Activated CD4-positive, alpha-beta T cell treated with anti-CD3 and anti-CD28 coated beads for 36 hours (primary cell): ENCODE results near the gene CARD16. TPM values are rescaled to one million over a fixed set of nuclear protein-coding genes. Genes with fewer than 3 reads are reported as not detected.

Experiments
- ATAC-seq: fragments of 200-7000 bp; cut with Tn5 transposase; one replicate; pipeline ENCODE4 v1.10.0; 2021; ENCODE audit warnings: mild to moderate bottlenecking, moderate library complexity
- CTCF ChIA-PET: fragments of 350-600 bp; sonication (Branson Sonifier 250); formaldehyde crosslinking; loops from one replicate; lab custom pipeline; 2021; ENCODE audit warnings: antibody characterized with exemption; lab: Charles Lee
- POLR2A ChIA-PET: fragments of 350-600 bp; sonication (Branson Sonifier 250); formaldehyde crosslinking; loops from one replicate; lab custom pipeline; 2021; ENCODE audit warnings: antibody characterized with exemption, inconsistent platforms; lab: Charles Lee
- DNase-seq: peaks from one replicate; pipeline ENCODE4 v3.0.0-alpha.2; 2020
- H3K27ac Mint-ChIP-seq: one replicate; pipeline ENCODE4 v1.8.0; 2021; ENCODE audit warnings: mixed read lengths
- H3K27me3 Mint-ChIP-seq: one replicate; pipeline ENCODE4 v1.8.0; 2021; ENCODE audit warnings: mixed read lengths
- H3K36me3 Mint-ChIP-seq: one replicate; pipeline ENCODE4 v1.8.0; 2021; ENCODE audit warnings: low read depth, mixed read lengths
- H3K4me1 Mint-ChIP-seq: one replicate; pipeline ENCODE4 v1.8.0; 2021; ENCODE audit warnings: mixed read lengths
- H3K4me3 Mint-ChIP-seq: one replicate; pipeline ENCODE4 v1.8.0; 2021; ENCODE audit warnings: mild to moderate bottlenecking, moderate library complexity, mixed read lengths
- H3K9me3 Mint-ChIP-seq: one replicate; pipeline ENCODE4 v1.8.0; 2021; ENCODE audit warnings: low read depth, mixed read lengths
- intact Hi-C, 2 experiments: fragments of 100-400 bp; cut with DNase I in 1 of 2; cut with micrococcal nuclease in 1 of 2; formaldehyde crosslinking; loops; one replicate each; pipeline versions ENCODE4 v1.14.2 to v1.15.1; 2022 to 2024; cut with DNase I, micrococcal nuclease
- total RNA-seq, 2 experiments: library from RNA; stranded (reverse); gene quantifications; one replicate each; pipeline ENCODE4 v1.2.3, GENCODE V29; 2021

The CARD16 gene
- total RNA-seq, 2 experiments from 2014 or later = 11.6 to 13.9 TPM

DNA sequence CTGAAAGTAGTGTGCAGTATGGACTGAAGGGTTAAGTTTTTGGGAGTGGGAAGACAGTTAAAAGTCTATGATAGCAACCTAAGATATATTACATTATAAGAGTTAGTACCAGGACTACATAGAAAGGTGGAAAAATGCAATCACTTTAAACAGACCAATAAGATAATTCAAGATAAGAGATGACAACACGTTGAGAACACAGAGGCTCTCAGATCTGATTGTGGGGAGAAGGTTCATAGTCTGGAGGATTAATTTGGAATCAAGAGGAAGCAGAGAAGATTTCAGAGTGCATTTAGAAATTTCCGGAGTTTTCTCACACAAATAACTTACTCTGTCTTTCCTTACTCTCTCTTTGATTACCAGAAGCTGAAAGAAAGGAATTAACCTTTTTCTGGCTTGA is 22.6 kb downstream of the CARD16 start:
- ATAC-seq = no peak
- CTCF ChIA-PET = no interaction called here
- POLR2A ChIA-PET = no interaction called here
- intact Hi-C loops = no loop called here
- DNase-seq = no peak
- H3K9me3 Mint-ChIP-seq = no peaks in the 10 kb centered on the region
- H3K27ac Mint-ChIP-seq = no peak overlapping the region
- peaks cover 7% of the 10 kb centered on the region for H3K4me1 Mint-ChIP-seq
- H3K36me3 Mint-ChIP-seq = peaks cover 12% of the 10 kb centered on the region
- no peak overlapping the region for H3K4me3 Mint-ChIP-seq
- H3K27me3 Mint-ChIP-seq = no peaks in the 10 kb centered on the region

DNA sequence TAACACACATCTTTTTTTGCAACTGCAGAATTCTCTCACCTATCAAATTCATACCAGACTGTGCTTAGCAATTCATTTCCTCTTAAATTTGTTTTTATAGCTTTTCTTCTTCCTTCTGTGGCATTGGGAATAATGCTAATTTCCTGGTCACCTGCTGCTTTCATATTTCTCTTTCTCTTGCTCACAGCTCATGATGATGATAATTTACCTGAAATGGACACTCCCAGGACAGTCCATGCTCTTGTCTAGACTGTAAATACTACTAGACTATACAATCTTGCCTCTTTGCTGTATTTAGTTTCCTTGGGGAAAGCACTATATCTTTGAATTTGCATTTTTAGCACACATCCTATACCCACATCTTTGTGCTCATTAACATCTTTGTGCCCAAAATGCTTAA is 37.7 kb downstream of the CARD16 start:
- intact Hi-C loops = no loop called here
- H3K9me3 Mint-ChIP-seq = no peaks in the 10 kb centered on the region
- H3K27ac Mint-ChIP-seq = no peak overlapping the region
- DNase-seq (no peak), ATAC-seq (no peak)
- POLR2A ChIA-PET = no interaction called here
- CTCF ChIA-PET = no interaction called here
- no peaks in the 10 kb centered on the region for H3K4me1 Mint-ChIP-seq
- no peaks in the 10 kb centered on the region for H3K36me3 Mint-ChIP-seq
- H3K4me3 Mint-ChIP-seq = no peak overlapping the region
- H3K27me3 Mint-ChIP-seq = no peaks in the 10 kb centered on the region

DNA sequence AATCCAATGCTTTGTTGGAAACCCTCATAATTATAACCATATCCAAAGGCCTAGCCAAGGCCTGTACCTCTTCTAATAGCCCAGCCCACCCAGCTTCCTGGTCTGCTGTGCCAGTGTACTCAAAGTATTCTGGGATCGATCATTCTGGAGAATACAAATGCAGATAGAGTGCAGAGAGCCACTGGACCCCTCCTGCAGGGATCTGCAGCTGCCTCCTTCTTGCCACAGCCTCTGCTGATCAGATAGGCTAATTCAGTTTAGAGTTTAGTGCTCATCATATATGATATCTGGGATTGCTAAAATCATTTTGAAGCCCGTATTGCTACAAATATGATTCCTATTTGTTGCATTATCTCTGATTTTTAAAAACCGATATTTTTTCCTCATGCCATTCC is 39.7 kb downstream of the CARD16 start:
- Mint-ChIP-seq H3K27ac (no peak overlapping the region), H3K4me3 (no peak overlapping the region), H3K4me1 (peaks cover 5% of the 10 kb centered on the region), H3K9me3 (no peaks in the 10 kb centered on the region), H3K27me3 (no peaks in the 10 kb centered on the region), H3K36me3 (no peaks in the 10 kb centered on the region)
- ChIA-PET POLR2A (no interaction called here), CTCF (no interaction called here)
- DNase-seq (no peak), ATAC-seq (no peak)
- intact Hi-C loops = no loop called here

DNA sequence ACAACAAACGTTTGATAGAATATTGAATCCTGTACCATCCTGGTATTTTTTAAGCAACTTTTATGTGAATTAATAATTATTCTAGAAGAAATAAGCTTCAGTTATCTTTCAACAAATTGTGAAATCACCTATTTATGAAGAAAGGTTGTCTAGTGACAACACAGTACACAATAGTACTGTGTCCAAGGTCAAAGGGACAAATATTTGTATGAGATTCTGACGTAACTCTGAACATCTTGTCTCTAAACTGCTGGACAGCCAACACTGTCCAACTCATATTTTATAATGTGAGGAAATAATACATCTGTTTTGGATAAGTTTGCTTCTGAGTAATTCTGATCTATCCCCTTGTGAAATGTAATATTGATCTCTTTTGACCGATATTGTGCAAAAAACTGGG is 41.1 kb downstream of the CARD16 start:
- intact Hi-C loops = loop anchor here in 1 of 2 experiments (5.0 kb wide), 1 partner anchor 472 kb away; no protein-coding TSS in a partner anchor
- CTCF ChIA-PET = no interaction called here
- no peaks in the 10 kb centered on the region for H3K9me3 Mint-ChIP-seq

DNA sequence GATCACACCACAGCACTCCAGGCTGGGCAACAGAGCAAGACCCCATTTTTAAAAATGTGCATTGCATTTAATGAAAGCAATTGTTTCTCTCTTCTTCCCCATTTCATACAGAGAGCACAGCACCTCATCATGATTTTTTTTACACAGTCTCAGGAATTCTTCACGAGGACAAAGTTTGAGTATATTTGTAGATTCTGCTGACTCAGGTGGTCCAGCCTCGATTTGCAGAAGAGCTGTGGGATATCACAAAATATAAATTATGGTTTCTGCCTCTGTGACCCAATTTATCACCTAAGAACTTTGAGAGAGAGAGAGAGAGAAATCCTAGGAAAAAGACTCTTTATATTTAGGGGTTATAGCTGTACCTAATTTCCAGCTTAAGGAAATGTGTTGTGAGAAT is 42.0 kb downstream of the CARD16 start:
- Mint-ChIP-seq H3K27me3 (no peaks in the 10 kb centered on the region), H3K27ac (no peak overlapping the region), H3K4me3 (no peak overlapping the region), H3K4me1 (peaks cover 5% of the 10 kb centered on the region), H3K9me3 (no peaks in the 10 kb centered on the region), H3K36me3 (no peaks in the 10 kb centered on the region)
- ChIA-PET POLR2A (no interaction called here), CTCF (interaction anchor here (1.1 kb wide), 1 partner anchor 57 kb away, joined by 3 read pairs; no protein-coding TSS in a partner anchor)
- intact Hi-C loops = loop anchor here in 1 of 2 experiments (5.0 kb wide), 1 partner anchor 471 kb away; no protein-coding TSS in a partner anchor
- ATAC-seq = no peak
- no peak for DNase-seq

More for the DNA sequence above, 41.1 kb downstream of the CARD16 start:
- no peak overlapping the region for H3K4me3 Mint-ChIP-seq
- no peak overlapping the region for H3K27ac Mint-ChIP-seq
- H3K4me1 Mint-ChIP-seq = peaks cover 5% of the 10 kb centered on the region
- ATAC-seq (no peak), DNase-seq (no peak)
- POLR2A ChIA-PET = no interaction called here
- H3K27me3 Mint-ChIP-seq = no peaks in the 10 kb centered on the region
- no peaks in the 10 kb centered on the region for H3K36me3 Mint-ChIP-seq

- Mint-ChIP-seq H3K27ac (peak overlapping the region; percentile 59), H3K4me1 (peaks cover 5% of the 10 kb centered on the region), H3K36me3 (no peaks in the 10 kb centered on the region), H3K27me3 (no peaks in the 10 kb centered on the region), H3K9me3 (no peaks in the 10 kb centered on the region), H3K4me3 (no peak overlapping the region)
- ChIA-PET CTCF (interaction anchor here (0.7 to 1.3 kb wide), 8 partner anchors 8 to 1301 kb away, joined by 3 to 4 read pairs (median 3); no protein-coding TSS in a partner anchor), POLR2A (no interaction called here)
- DNase-seq (peak; percentile 71), ATAC-seq (peak; percentile 90)
- intact Hi-C loops = loop anchor here (1.0 to 5.0 kb wide), 4 partner anchors 54 to 468 kb away; no protein-coding TSS in a partner anchor
These were observed 44.3 kb downstream of the CARD16 start for GRCh38 chr11:105000797-105001196.

- DNase-seq = peak; percentile 24
- Mint-ChIP-seq H3K4me3 (no peak overlapping the region), H3K36me3 (no peaks in the 10 kb centered on the region), H3K27me3 (no peaks in the 10 kb centered on the region), H3K9me3 (no peaks in the 10 kb centered on the region), H3K4me1 (peaks cover 5% of the 10 kb centered on the region), H3K27ac (no peak overlapping the region)
- intact Hi-C loops = loop anchor here (1.0 to 5.0 kb wide), 4 partner anchors 53 to 468 kb away; no protein-coding TSS in a partner anchor
- peak; percentile 51 for ATAC-seq
- ChIA-PET POLR2A (no interaction called here), CTCF (interaction anchor here (0.7 to 1.3 kb wide), 4 partner anchors 9 to 49 kb away, joined by 3 to 4 read pairs (median 4); no protein-coding TSS in a partner anchor)
These were observed 45.0 kb downstream of the CARD16 start for GRCh38 chr11:105000167-105000566.

DNA sequence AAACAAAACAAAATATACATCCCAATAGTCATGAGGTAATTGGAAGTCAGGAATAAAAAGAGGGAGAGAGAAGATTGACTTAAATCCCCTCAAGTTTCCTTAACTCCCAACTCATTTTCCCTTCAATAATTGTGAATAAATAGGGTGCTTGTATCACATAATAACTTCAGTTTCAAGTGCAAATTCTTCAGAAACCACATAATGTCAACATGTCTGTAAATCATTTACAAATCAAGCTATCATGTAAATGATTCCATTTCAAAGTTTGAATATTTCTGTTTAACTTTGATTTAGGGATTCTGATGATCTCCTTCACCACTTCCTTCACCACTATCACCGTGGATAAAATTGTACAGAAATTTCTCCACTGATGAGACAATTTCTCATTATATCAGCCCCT is 45.4 kb downstream of the CARD16 start:
- ChIA-PET POLR2A (no interaction called here), CTCF (interaction anchor here (0.6 kb wide), 1 partner anchor 26 kb away, joined by 5 read pairs; no protein-coding TSS in a partner anchor)
- DNase-seq (no peak), ATAC-seq (no peak)
- H3K9me3 Mint-ChIP-seq = no peaks in the 10 kb centered on the region
- no peaks in the 10 kb centered on the region for H3K36me3 Mint-ChIP-seq
- intact Hi-C loops = loop anchor here (1.0 to 5.0 kb wide), 4 partner anchors 53 to 467 kb away; no protein-coding TSS in a partner anchor
- H3K27me3 Mint-ChIP-seq = no peaks in the 10 kb centered on the region
- no peak overlapping the region for H3K27ac Mint-ChIP-seq
- H3K4me3 Mint-ChIP-seq = no peak overlapping the region
- H3K4me1 Mint-ChIP-seq = peaks cover 5% of the 10 kb centered on the region

DNA sequence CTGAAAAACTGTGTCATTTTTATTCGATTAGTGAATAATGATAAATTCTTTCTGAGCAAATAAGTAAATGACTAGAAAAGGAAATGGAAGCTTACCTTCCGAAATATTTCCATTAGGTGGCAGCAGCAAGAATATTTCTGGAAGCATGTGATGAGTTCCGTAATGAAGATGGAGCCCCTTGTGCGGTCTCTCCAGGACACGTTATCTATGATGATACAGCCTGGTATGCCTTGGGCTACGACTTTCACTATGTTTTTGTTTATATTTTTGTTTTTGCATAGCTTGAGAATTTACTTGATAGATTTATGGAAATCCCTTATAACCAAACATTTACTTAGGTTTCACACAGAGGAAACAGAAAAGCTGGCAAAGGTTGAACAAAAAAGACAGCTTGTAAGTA is 47.8 kb downstream of the CARD16 start:
- H3K27me3 Mint-ChIP-seq = peaks cover 2% of the 10 kb centered on the region
- POLR2A ChIA-PET = no interaction called here
- no peaks in the 10 kb centered on the region for H3K9me3 Mint-ChIP-seq
- no peak for DNase-seq
- peaks cover 5% of the 10 kb centered on the region for H3K4me1 Mint-ChIP-seq
- H3K4me3 Mint-ChIP-seq = no peak overlapping the region
- H3K36me3 Mint-ChIP-seq = no peaks in the 10 kb centered on the region
- no peak for ATAC-seq
- no peak overlapping the region for H3K27ac Mint-ChIP-seq
- CTCF ChIA-PET = interaction anchor here (0.5 kb wide), 1 partner anchor 404 kb away, joined by 3 read pairs; no protein-coding TSS in a partner anchor
- intact Hi-C loops = no loop called here

- Mint-ChIP-seq H3K4me1 (no peaks in the 10 kb centered on the region), H3K27ac (no peak overlapping the region), H3K36me3 (no peaks in the 10 kb centered on the region), H3K4me3 (no peak overlapping the region), H3K9me3 (no peaks in the 10 kb centered on the region), H3K27me3 (peaks cover 2% of the 10 kb centered on the region)
- intact Hi-C loops = no loop called here
- DNase-seq = no peak
- POLR2A ChIA-PET = interaction anchor here (0.7 kb wide), 1 partner anchor 112 kb away, joined by 3 read pairs; no protein-coding TSS in a partner anchor
- ATAC-seq = no peak
- CTCF ChIA-PET = no interaction called here
These were observed 50.1 kb downstream of the CARD16 start for GRCh38 chr11:104995001-104995408.

GRCh38 chr11:104992781-104993180 is 52.4 kb downstream of the CARD16 start:
- DNase-seq = no peak
- H3K4me3 Mint-ChIP-seq = no peak overlapping the region
- H3K27ac Mint-ChIP-seq = no peak overlapping the region
- H3K27me3 Mint-ChIP-seq = peaks cover 2% of the 10 kb centered on the region
- intact Hi-C loops = no loop called here
- POLR2A ChIA-PET = no interaction called here
- no peaks in the 10 kb centered on the region for H3K4me1 Mint-ChIP-seq
- H3K36me3 Mint-ChIP-seq = no peaks in the 10 kb centered on the region
- CTCF ChIA-PET = interaction anchor here (1.2 to 1.5 kb wide), 2 partner anchors 8 to 11 kb away, joined by 3 read pairs; no protein-coding TSS in a partner anchor
- peaks cover 2% of the 10 kb centered on the region for H3K9me3 Mint-ChIP-seq
- no peak for ATAC-seq

- H3K4me3 Mint-ChIP-seq = no peak overlapping the region
These were observed 53.1 kb downstream of the CARD16 start for GRCh38 chr11:104991994-104992393.

More at GRCh38 chr11:104991994-104992393, 53.1 kb downstream of the CARD16 start:
- Mint-ChIP-seq H3K4me1 (no peaks in the 10 kb centered on the region), H3K27me3 (peaks cover 2% of the 10 kb centered on the region), H3K9me3 (peaks cover 2% of the 10 kb centered on the region), H3K36me3 (no peaks in the 10 kb centered on the region), H3K27ac (no peak overlapping the region)
- POLR2A ChIA-PET = no interaction called here
- ATAC-seq (no peak), DNase-seq (no peak)
- intact Hi-C loops = no loop called here
- CTCF ChIA-PET = interaction anchor here (0.7 kb wide), 1 partner anchor 834 kb away, joined by 3 read pairs; no protein-coding TSS in a partner anchor
